ENCODE measurements around the gene NET1.

DNA sequence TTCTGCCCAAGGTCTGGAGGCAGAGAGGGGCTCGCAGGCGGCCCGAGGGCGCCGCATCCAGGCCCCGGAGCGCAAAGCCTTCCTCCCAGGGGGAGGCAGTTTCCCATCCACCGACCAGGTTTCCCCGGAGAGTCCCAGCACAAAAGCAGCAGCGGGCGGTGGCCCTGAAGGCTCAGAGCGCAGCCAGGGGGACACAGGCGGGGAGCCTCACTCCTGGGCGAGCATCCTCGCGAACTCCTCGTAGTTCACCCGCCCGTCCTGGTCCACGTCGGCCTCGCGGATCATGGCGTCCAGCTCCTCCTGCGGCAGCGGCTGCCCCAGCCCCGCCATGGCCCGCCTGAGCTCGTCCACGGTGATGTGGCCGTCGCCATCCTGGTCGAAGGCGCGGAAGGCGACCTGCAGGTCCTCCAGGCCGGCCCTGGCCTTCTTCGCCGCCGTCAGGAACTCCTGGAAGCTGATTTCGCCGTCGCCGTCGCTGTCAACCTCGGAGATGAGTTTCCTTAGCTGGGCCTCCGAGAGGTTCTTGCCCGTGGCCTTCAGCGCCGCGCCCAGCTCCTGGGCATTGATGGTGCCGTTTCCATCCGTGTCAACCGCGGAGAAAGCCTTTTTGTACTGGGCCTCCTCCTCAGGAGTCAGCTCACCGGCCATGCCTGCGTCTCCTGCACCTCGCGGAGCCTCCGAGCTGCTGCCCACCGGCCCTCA lies 86.6 kb downstream of the NET1 start:
- no peak for TF ChIP-seq POLR2A (IDR thresholded peaks at IDR 0.05; ENCODE audit: low read depth, low read length)
- no peak for TF ChIP-seq JUN (IDR thresholded peaks at IDR 0.05; ENCODE audit: borderline replicate concordance, insufficient read depth, insufficient read length, low read depth)
- TF ChIP-seq, protein P1, sequence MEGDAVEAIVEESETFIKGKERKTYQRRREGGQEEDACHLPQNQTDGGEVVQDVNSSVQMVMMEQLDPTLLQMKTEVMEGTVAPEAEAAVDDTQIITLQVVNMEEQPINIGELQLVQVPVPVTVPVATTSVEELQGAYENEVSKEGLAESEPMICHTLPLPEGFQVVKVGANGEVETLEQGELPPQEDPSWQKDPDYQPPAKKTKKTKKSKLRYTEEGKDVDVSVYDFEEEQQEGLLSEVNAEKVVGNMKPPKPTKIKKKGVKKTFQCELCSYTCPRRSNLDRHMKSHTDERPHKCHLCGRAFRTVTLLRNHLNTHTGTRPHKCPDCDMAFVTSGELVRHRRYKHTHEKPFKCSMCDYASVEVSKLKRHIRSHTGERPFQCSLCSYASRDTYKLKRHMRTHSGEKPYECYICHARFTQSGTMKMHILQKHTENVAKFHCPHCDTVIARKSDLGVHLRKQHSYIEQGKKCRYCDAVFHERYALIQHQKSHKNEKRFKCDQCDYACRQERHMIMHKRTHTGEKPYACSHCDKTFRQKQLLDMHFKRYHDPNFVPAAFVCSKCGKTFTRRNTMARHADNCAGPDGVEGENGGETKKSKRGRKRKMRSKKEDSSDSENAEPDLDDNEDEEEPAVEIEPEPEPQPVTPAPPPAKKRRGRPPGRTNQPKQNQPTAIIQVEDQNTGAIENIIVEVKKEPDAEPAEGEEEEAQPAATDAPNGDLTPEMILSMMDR (IDR thresholded peaks at IDR 0.05; ENCODE audit: extremely low read depth in 1 of 2, insufficient read depth in 1 of 2, low read depth in 1 of 2, low read length in 2 of 2) = no peak
- no peak for TF ChIP-seq EZH2 (IDR thresholded peaks at IDR 0.05; ENCODE audit: borderline replicate concordance, low read depth, low read length, severe bottlenecking)
- TF ChIP-seq POLR2AphosphoS5 (IDR thresholded peaks at IDR 0.05; ENCODE audit: insufficient read depth, low read depth, low read length) = no peak
- TF ChIP-seq, protein P2, sequence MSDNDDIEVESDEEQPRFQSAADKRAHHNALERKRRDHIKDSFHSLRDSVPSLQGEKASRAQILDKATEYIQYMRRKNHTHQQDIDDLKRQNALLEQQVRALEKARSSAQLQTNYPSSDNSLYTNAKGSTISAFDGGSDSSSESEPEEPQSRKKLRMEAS (IDR thresholded peaks at IDR 0.05; ENCODE audit: insufficient read depth, insufficient read length) = no peak
